Activated CD4-positive, alpha-beta T cell treated with anti-CD3 and anti-CD28 coated beads for 24 hours (primary cell): Measurements from ENCODE around the gene STK11.
"Not testable (repeated sequence)": the region's sequence is repeated elsewhere in the genome, so short reads cannot be mapped to it uniquely, and the experiment has no call there.

Source experiments
- DNase-seq, 2 donors: peaks; one replicate each; pipeline ENCODE4 v3.0.0-alpha.2; 2020; ENCODE audit warnings: low read depth in 2 of 2

The STK11 gene

GRCh38 chr19:1237027-1237659 is 31.6 kb downstream of the STK11 start:
- DNase-seq = no peak

- DNase-seq = no peak
Measured at GRCh38 chr19:1237754-1238368, 32.3 kb downstream of the STK11 start, which contains the start of gene CBARP. CBARP (minus strand) TSS chr19:1238005; CDS start chr19:1236100, 1,905 bp downstream.

- no peak for DNase-seq
Measured at GRCh38 chr19:1238369-1239303, 33.1 kb downstream of the STK11 start.

GRCh38 chr19:1239420-1239795 is 33.8 kb downstream of the STK11 start:
- no peak for DNase-seq

DNA sequence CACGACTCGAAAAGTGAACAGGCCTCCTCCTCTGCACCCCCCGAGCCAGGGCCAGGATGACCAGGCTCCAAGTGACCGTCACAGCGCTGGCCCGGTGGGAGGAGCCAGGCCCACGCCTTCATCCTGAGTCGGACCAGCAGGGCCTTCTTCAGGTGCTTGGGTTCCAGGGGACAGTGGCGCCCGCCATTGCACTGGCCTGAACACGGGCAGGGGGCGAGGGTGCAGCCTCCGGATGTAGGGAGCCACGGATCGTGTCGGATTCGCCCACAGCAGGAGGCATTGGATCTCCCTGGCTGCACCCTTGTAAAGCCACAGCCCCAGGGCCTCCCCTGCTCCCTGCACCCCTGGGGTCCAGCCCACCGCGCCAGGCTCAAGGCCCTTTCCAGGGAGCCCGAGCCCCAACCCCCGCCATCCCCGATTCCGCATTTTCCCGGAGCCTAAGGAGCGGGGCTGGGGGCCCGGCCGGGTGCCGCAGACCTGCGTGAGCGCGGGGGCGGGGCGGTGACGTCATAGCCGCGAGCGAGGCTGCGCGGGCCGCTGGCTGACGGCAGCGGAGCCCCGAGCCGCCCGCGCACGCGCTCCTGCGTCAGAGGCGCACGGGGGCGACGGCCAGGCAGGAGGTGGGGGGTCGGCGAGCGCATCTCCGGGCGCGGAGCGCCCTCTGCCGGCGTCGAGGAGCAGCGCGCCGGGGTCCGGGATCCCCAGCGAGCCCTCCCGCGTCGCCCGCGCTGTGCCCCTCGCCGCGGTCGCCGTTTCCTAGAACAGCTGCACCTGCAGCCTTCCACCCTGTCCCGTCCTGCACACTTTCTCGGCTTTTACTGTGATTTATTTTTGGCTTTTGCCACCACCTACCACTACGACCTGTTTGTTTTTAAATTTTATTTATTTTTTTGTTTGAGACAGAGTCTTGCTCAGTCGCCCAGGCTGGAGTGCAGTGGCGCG is 34.5 kb downstream of the STK11 start:
- peak; percentile 90 to 96 for DNase-seq

DNA sequence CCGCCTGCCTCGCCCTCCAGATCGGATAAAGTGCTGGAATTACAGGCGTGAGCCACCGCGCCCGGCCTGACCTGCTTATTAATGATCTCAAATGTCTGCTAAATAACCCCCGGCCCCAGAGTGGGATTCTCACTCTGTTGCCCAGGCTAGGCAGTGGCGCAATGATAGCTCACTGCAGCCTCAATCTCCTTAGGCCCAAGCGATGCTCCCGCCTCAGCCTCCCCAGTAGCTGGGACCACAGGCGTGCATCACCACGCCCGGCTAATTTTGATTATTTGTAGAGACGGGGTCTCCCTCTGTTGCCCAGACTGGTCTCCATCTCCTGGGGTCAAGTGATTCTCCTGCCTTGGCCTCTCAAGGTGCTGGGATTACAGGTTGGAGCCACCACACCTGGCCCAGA is 35.3 kb downstream of the STK11 start:
- no peak for DNase-seq

- DNase-seq = peak; percentile 85 to 94
Measured at GRCh38 chr19:1241417-1242095, 36.0 kb downstream of the STK11 start, which contains the start of gene ATP5F1D. ATP5F1D (plus strand) TSS chr19:1241751; CDS start chr19:1241851, 100 bp downstream.

DNA sequence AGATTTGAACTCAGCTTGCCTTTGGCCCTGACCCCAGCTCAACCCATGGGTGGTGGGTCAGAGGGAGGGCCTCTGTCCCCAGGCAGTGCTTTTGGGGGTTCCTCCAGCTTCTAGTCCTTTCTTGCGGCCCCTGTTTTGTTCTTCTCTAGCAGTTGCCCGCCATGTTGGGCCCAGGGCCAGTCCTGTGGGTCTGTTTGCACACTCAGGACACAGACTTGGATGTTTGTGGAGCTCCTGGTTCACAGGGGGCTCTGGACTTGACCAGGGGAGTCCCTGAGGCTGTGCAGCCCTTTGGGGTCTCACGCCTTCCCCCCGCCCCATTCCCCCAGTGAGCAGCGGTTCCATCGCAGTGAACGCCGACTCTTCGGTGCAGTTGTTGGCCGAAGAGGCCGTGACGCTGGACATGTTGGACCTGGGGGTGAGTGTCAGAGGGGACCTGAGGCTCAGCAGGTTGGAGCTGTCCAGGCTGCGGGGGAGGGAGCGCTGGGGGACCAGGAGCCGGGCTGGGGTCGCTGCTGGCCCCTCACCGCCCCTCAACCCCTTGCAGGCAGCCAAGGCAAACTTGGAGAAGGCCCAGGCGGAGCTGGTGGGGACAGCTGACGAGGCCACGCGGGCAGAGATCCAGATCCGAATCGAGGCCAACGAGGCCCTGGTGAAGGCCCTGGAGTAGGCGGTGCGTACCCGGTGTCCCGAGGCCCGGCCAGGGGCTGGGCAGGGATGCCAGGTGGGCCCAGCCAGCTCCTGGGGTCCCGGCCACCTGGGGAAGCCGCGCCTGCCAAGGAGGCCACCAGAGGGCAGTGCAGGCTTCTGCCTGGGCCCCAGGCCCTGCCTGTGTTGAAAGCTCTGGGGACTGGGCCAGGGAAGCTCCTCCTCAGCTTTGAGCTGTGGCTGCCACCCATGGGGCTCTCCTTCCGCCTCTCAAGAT is 38.5 kb downstream of the STK11 start:
- DNase-seq = peak; percentile 75 to 77

DNA sequence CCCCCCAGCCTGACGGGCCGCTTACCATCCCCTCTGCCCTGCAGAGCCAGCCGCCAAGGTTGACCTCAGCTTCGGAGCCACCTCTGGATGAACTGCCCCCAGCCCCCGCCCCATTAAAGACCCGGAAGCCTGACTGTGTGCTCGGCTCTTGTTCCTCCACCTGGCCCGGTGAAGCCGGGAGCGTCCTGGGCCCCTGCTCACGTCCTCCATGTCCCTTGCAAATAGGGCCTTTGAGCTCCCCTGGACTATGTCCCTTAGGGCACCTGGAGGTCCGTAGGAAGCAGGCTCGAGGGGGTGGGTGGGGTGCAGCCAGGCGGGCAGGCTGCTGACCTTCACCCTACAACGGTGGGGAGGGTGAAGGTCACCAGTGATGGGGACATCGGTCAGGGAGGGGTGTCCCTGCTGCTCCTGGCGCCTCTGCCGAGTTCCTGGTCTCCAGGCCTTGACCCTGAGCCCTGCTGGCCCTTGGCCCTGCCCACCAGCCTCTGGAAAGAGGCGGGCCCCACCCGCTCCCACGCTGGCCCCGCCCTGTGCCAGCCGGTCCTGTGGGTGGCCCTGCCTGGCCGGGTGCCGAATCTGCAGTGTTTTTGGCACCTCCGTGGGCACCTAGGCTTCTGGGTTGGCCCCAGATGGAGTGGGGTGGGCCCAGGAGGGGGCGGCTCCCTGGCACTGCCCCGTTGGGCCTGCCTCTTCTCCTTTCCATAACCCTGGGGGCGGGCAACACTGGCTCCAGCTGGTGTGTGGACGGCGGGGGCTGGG is 39.3 kb downstream of the STK11 start:
- no peak for DNase-seq

- no peak for DNase-seq
Measured at GRCh38 chr19:1245494-1246264, 40.1 kb downstream of the STK11 start.

GRCh38 chr19:1246265-1247087 is 40.9 kb downstream of the STK11 start:
- DNase-seq = not testable (repeated sequence)

- no peak for DNase-seq
Measured at GRCh38 chr19:1247748-1248138, 42.2 kb downstream of the STK11 start.

- DNase-seq = peak in 1 of 2 donors; percentile 58
Measured at GRCh38 chr19:1248139-1248785, 42.7 kb downstream of the STK11 start, which contains the start of gene MIDN. MIDN (plus strand) TSS chr19:1248583; CDS start chr19:1250297, 1,714 bp downstream.

GRCh38 chr19:1248786-1249297 is 43.3 kb downstream of the STK11 start:
- peak; percentile 69 to 70 for DNase-seq

GRCh38 chr19:1249298-1249989 is 43.9 kb downstream of the STK11 start:
- peak; percentile 90 to 91 for DNase-seq

GRCh38 chr19:1249990-1250436 is 44.4 kb downstream of the STK11 start:
- no peak for DNase-seq
